GM12892 (cell line): Measurements from ENCODE around the gene TBXA2R.
A peak's percentile ranks its signal among the peaks of the same experiment; 100 is the strongest.
"Not testable (repeated sequence)": the region's sequence is repeated elsewhere in the genome, so short reads cannot be mapped to it uniquely, and the experiment has no call there.

ENCODE experiments used
- DNase-seq: peaks from one replicate; pipeline ENCODE4 v3.0.0; 2011; ENCODE audit not compliant: insufficient read length
- FAIRE-seq: peaks from 2 replicates; lab custom pipeline; 2011; peaks lifted over from hg19 to GRCh38; lab: Jason Lieb, UNC
- POLR2A ChIP-seq: IDR thresholded peaks from 2 replicates; pipeline ENCODE4 v1.6.1; 2011; ENCODE audit warnings: low read depth, low read length, control low read depth
- POLR2AphosphoS5 ChIP-seq: IDR thresholded peaks from 2 replicates; pipeline ENCODE4 v1.6.1; 2011; ENCODE audit warnings: low read depth, low read length, control low read depth
- TAF1 ChIP-seq: IDR thresholded peaks from 2 replicates; pipeline ENCODE4 v1.6.1; 2011; ENCODE audit warnings: low read depth, mild to moderate bottlenecking, control low read depth, low read length, borderline replicate concordance

The TBXA2R gene

GRCh38 chr19:3570606-3571011 lies 36.1 kb downstream of the TBXA2R start:
- DNase-seq: no peak
- no peak for FAIRE-seq
- TF ChIP-seq POLR2AphosphoS5 (no peak), TAF1 (no peak), POLR2A (no peak)

DNA sequence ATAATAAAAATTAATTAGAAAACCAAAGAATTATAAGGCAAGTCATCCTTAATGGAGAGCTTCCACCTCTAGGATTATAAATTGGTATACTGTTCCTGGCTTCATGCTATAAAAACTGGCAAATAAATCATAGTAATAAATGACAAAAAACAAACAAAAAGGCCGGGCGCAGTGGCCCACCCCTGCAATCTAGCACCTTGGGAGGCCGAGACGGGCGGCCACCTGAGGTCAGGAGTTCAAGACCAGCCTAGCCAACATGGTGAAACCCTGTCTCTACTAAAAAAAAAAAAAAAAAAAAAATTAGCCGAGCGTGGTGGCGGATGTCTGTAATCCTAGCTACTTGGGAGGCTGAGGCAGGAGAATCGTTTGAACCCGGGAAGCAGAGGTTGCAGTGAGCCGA lies 36.6 kb downstream of the TBXA2R start:
- FAIRE-seq, DNase-seq: not testable (repeated sequence)

GRCh38 chr19:3565139-3565538 lies 41.5 kb downstream of the TBXA2R start:
- DNase-seq (no peak), FAIRE-seq (no peak)
- TF ChIP-seq POLR2AphosphoS5: no peak
- TF ChIP-seq TAF1: no peak
- TF ChIP-seq POLR2A: no peak

DNA sequence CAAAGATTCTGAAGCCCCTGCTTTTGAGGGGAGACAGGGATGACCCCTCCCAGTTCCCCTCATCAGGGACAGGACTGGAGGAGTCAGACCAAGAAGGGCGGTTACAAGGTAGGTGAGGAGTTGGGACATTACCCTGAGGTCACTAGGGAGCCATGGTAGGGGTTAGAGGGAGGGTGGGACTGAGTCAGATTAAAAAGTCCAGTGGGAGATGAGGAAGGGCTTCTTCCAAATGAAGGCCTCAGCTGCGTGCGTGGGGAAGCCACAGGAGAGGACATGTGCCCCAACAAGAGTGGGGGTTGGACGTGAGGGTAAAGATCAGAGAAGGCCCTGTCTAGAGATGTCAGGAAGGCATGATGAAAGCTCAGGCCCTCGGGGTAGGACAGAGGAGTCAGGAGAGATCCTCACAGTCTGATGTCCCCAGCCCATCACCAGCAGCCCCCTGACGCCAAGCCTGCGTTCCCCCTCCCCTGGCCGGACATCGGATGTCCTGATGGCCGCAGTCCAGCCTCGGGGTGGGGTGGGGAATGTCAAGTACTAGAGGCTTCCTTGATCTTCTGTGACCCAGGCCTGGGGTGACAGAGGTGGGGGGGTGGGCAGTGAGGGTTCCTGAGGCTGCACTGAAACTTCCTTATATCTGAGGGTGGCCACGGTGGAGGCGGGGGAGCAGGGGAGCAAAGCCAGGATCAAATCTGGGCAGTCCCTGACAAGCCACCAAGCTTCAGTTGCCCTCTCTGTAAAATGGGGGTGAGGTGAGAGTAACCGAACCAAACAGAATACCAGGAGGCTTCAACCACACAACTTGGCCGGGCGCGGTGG lies 42.8 kb downstream of the TBXA2R start:
- no peak for DNase-seq
- no peak for FAIRE-seq
- TF ChIP-seq POLR2AphosphoS5: no peak
- TF ChIP-seq TAF1: no peak
- TF ChIP-seq POLR2A: no peak

- TF ChIP-seq POLR2AphosphoS5 (no peak; the same call in 1 of the 2 replicates), POLR2A (peak; percentile 69; the same call in 1 of the 2 replicates), TAF1 (0 out of 2 replicates have a peak, but pooled peaks have one; percentile 9)
- peak; percentile 96 for FAIRE-seq
- peak; percentile 100 for DNase-seq
Observed at GRCh38 chr19:3557461-3558248, 49.0 kb downstream of the TBXA2R start, which contains the start of gene MFSD12. MFSD12 (minus strand) TSS chr19:3557586; CDS start chr19:3557403, 183 bp downstream.

DNA sequence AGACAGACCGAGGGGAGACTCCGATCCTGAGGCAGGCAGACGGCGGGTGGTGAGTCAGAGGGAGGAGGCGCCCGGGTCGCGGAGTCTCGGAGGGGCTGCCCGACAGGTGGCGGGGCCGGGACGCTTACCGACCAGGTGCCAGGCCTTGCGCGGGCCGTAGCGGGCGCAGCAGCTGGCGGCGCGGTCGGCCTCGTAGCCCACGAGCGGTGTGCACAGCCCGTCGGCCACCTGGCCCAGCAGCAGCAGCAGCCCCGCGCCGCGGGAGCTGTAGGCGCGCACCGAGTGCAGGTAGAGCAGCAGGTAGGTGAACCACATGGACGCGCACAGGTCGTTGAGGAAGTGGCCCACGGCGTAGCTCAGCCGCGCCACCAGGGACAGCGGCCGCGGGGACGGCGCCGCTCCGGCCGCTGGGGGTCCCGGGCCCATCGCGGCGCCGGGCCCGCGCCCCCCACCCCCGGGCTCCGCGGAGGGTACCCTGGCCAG lies 49.7 kb downstream of the TBXA2R start:
- no peak for TF ChIP-seq TAF1
- TF ChIP-seq POLR2A: no peak
- peak; percentile 12; the same call in 1 of the 2 replicates for TF ChIP-seq POLR2AphosphoS5
- FAIRE-seq (peak; percentile 56), DNase-seq (no peak)

GRCh38 chr19:3556423-3556977 lies 50.2 kb downstream of the TBXA2R start:
- DNase-seq (no peak), FAIRE-seq (no peak)
- TF ChIP-seq POLR2AphosphoS5 (no peak), POLR2A (no peak)

GRCh38 chr19:3555653-3556422 lies 50.8 kb downstream of the TBXA2R start:
- DNase-seq (no peak), FAIRE-seq (no peak)
- TF ChIP-seq TAF1 (no peak), POLR2AphosphoS5 (no peak), POLR2A (no peak)

DNA sequence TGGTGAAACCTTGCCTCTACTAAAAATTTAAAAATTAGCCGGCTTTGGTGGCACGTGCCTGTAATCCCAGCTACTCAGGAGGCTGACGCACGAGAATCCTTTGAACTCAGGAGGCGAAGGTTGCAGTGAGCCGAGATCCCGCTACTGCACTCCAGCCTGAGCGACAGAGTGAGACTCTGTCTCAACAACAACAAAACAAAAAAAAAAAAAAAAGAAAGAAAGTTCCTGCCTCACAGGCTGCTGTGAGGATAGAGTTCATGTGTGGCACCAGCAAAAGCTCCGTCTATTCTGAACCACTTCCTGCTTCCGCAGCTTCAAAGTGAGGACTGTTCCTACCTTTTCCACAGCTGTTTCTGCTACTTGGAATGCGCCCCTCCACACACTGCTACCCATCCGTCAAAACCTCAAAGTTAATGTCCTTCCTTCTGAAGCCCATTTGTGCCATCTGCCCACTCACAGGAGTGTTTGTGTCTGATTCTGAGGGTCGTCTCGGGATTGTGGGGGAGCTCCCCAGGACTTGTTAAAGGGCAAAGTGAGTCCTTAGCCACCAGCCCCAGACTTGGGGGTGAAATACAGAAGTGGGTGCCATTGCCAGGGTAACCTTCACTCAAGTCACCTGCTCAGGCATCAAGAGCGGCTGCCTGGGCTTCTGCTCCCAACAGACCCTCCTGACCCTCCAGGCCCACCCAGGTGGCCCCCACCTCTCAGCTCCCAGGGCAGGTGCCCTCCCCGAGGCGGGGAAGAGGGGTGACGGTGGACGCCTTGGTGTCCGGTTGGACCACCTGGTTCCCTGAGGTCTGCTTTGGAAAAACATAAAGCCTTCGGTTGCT lies 52.2 kb downstream of the TBXA2R start:
- TF ChIP-seq TAF1 (no peak), POLR2A (no peak), POLR2AphosphoS5 (no peak)
- FAIRE-seq (no peak), DNase-seq (no peak)

- FAIRE-seq: no peak
- no peak for DNase-seq
- no peak for TF ChIP-seq POLR2A
- no peak for TF ChIP-seq TAF1
- no peak for TF ChIP-seq POLR2AphosphoS5
Observed at GRCh38 chr19:3551792-3552095, 54.9 kb downstream of the TBXA2R start.
